Astrocyte of the hippocampus (primary cell): ENCODE results near the gene SGMS1.
"Not testable (repeated sequence)": the region's sequence is repeated elsewhere in the genome, so short reads cannot be mapped to it uniquely, and the experiment has no call there.

ENCODE experiments used
- DNase-seq: peaks from one replicate; pipeline ENCODE4 v3.0.0; 2011; ENCODE audit warnings: low read depth, low spot score

SGMS1 gene

DNA sequence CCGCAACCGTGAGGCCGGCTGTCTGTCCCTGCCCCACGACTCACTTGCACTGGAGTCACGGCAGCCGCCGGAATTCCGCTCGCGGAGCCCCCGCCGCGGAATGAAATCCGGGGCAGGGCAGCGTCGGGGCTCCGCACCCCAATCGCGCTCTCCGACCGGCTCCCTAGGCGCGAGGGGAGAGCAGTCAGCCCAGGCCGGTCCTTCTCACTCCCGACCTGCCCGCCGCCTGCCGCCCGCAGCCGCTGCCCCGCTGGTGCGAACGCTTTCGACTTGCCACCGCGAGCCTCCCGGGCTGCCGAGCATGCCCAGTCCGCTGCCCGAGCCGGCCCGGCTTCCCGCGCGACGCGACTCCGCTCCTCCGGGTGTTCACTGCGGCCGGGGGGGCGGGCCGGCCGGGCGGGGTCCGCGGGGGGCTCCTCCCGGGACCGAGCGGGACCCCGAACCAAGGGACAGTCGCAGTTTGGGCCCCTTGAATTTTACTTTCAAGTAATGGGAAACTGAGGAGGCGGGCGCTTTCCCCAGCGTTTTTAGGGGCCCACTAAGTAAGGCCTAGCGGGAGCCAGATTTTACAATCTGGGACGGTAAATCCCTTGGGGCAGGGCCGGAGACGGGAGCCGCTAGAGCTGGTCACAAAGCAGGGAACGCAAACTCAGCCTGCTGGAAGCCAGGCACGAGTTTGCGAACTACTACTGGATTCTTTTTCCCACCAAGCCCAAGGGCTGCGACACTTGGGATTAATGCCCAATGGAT is at the start of gene SGMS1:
Gene SGMS1 (minus strand): TSS at position 294 of the 750 bp plus-strand sequence. CDS start 279,842 bp downstream, outside the sequence.
- peak; percentile 96 for DNase-seq

DNA sequence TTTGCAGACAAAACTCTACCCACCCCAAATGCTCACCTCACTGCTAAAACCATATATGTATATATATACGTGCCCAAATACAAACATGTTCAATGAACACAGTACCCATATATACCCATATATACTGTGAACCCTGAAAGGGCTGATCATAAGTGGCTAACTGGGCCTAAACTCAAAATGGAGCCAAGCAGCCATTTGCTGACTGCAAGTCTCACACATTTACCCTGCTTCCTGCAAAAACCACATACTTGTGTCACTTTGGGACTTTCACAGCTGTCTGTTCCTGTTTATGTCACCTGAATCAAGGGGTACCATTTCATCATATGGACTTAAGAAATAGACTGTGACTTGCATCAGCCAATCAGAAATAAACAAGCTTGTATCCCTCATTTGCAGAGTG is 48.4 kb upstream of the SGMS1 start:
- DNase-seq, result not testable (repeated sequence)

DNA sequence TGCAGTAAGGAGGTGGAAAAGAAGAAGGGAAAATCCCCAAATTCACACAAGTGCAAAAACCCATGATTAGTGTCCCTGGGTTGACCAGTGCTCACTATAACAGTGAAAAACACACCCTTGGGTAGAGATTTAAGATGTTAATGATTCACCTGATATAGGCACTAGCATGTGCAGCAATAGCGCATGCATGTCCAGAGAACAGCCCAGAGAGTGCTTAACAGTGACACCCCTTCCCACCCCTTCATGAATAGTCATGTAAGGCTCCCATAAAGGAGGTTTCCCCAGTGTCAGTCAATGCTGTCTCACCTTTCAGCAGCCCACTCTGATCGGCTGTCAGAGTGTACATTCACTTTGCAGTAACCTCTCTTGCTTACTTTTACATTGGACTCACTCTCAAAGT is 47.9 kb upstream of the SGMS1 start:
- DNase-seq, result not testable (repeated sequence)

DNA sequence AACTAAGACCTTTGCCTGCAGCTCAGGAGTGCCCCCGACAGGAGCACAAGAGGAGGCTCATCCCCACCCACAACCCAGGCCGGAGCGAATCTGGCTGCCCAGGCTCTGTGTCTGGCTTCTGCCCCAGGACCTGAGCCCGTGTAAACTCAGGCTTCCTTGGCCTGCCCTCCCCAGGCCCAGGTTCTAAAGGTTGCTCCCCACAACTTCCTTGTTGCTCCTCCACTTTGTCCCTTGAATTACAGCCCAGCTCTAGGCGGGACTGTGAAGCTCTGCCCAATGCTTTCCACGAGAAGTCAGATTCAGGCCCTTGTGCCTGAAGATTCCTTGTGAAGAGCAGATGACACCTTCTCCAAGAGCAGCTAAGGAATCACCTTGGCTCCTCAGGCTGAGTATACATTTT is 46.2 kb upstream of the SGMS1 start:
- not testable (repeated sequence) for DNase-seq

DNA sequence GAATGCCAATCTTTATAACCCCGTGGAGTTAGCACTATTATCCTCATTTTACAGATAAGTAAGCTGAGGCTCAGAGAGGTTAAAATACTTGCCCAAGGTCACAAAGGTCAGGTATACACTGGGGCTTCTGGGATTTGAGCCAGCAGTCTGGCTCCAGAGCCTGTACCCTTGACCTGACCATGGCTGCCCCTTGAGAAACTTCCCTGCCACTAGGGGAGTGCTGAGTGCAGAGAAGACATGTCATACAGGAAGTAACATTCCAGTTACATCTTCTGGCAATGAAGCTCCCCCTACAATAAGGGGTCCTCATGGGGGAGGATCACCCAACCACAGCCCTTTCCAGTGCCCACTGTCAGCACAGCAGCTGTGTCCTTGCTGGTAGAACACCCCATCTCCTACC is 43.6 kb upstream of the SGMS1 start:
- DNase-seq, result not testable (repeated sequence)

DNA sequence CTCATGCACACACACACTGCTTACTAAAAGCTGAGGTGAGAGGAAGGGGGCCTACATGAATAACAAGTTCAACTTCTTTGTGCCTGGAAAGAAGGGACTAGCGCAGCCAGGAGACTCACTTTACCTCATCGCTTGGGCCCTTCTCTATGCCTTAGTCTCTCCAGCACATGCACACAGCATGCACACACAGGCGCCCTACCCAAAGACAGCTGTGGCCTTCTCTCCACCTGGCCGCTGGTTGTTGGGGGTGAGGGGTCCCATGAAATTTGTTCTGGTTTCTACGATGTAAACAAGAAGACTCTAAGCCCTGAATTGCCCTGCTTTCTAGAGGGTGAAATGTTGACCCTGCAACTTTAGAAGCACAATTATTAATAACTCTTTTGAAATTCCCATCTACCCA is 38.7 kb upstream of the SGMS1 start:
- not testable (repeated sequence) for DNase-seq

DNA sequence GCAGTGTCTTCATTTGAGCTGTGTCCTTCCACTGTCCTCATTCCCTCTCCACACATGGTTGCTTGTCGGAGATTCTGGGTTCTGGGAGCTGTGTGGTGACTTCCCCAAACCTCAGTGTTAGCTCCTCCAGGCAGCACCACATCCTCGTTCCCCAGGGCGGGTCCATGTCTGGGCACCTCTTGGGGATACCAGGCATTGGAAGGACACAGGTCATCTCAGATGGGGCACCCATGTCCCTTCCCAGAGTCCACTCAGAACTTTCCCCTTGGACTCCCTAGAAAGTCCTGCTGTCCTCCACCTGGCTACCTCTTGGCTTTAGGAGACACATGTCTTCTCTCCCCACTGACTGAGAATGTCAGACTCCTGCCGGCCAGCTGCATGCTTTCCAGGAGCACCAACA is 37.8 kb upstream of the SGMS1 start:
- DNase-seq, result not testable (repeated sequence)

DNA sequence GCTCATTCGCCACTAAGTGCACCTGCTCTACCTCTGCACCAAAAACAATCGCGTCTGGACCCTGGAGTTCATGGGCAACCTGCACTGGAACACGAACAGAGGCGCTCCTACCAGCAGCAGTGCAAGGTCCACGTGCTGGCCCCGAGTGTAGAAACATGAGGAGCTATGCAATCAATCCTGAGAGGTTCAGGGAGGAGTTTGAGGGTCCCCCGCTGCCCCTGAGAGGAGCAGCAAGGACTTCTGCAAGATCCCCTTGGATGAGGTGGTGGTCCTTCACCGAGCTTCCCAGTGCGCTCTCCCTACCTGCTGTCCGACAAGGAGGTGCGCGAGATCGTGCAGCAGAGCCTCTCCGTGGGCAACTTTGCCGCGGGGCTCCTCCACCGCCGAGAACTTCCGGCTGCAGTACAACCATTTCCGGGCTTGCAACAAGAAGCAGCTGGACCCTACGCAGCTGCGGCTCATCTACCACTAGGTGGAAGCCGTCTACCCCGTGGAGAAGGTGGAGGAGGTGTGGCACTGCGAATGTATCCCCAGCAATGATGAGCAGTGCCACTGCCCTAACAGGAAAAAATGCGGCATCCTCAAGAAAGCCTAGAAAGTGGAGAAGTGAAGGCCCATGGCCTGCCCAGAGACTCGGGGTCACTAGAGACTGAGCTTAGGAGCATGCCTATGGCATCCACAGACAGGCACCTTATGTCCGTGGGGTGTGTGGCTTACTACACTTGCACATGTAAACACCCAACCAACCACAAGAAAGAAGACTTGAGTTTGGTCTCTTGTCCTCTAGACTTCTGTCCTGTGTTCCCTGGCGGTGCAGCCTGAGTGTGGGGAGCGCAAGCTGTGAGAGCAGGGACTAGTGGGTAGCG is 36.3 kb upstream of the SGMS1 start:
- not testable (repeated sequence) for DNase-seq

DNA sequence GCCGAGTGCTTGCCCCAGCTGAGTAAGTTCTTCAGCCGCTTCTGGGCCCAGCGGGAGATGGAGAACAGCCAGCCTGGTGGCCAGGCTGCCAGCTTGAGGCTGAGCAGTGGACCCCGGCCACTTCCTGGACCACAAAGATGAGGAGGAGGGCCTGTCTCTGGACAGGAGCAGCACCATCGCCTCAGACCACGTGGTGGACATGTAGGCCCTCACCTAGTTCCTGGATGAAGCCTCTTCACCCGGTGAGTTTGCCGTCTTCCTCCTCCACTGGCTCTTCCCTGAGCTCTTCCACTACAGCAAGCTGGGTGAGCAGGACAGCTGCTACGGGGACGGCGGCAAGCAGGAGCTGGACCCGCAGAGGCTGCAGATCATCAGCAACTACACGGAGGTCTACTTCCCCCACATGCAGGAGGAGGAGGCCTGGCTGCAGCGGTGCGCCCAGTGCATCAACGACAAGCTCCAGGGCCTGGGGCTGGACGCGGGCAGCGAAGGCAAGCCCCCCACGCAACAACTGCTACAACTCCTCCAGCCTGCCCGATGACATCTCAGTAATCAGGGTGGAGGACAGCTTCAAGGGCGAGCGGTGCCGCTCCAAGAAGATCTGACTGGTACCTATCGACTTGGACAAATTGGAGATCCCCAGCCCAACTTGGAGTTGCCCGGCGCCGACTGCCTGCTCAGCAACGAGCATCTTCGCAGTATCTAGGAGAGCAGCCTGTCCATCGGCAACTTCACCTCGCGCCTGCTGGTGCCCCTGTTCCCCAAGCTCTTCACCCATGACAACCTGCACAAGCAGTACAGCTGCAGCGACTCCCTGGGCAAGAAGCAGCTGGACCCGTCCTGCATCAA is 35.5 kb upstream of the SGMS1 start:
- DNase-seq, result not testable (repeated sequence)

DNA sequence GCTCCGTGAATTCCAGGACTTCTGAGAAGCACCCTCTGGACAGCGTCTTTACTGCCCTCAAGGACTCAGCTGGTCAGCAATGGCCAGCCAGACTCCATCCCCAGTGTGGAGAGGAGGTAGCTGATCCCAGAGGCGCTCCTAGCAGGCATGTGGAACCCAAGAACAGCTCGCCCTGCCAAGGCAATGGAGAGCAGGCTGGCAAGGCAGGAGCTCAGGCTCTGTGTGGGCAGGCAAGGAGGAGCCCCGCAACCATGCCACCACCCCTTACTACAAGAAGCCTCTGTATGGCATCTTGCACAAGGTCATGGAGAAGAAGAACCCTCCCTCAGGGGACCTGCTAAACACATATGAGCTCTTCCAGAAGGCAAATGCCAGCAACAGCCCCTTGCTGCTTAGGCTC is 34.4 kb upstream of the SGMS1 start:
- no peak for DNase-seq

DNA sequence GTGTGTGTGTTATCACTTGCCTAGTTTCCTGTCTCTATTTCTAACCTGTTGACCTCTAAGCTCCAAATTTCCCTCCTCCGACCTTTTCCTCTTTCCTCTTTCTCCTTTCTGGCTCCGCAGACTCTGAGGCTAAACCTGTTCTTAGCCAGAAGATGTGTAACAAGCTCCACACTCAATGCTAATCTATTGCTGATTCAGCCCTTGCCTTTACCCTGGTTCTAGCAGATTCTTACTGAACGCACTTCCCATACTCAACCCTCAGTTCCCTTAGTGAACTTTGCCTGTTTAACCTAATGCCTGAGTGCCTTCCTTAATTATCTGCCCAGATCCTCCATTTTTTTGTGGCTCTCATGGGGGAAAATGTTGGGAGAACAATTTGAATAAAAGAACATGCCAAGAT is 30.0 kb upstream of the SGMS1 start:
- no peak for DNase-seq

DNA sequence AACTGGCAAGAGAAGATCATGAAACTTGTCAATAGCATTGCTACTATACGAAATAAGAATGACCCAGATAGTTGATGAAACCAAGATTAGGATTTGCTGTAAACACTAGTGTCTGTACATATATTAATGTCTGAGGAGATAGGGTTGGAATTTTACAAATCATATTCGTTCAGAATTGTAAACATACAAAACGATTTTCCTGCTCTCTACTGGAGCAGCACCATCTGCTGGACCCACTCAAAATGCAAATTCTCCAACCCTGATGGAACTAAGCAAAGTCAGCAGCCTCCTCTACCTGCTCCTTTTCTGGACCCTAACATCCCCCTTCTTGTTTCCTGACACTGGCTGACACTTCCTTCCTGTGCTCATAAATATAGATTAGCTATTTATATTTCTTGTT is 29.4 kb upstream of the SGMS1 start:
- peak; percentile 23 for DNase-seq

DNA sequence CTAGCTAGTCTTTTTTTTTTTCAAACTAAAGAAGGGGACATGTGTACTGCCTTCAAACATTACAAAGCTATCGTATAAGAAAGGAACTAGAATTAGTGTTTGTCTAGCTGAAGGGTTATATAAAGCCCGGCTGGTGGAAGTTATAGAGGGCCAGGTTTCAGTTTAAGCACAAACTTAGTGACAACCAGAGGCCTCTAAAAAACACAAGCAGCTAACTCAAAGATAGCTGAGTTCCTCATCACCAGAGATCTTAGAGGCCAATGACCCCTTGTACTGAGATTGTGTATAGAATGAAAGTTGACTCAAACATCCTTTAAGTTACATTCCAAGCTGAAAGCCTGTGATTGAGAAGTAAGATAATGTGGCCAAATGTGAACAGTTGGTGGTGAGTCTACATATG is 28.1 kb upstream of the SGMS1 start:
- no peak for DNase-seq

DNA sequence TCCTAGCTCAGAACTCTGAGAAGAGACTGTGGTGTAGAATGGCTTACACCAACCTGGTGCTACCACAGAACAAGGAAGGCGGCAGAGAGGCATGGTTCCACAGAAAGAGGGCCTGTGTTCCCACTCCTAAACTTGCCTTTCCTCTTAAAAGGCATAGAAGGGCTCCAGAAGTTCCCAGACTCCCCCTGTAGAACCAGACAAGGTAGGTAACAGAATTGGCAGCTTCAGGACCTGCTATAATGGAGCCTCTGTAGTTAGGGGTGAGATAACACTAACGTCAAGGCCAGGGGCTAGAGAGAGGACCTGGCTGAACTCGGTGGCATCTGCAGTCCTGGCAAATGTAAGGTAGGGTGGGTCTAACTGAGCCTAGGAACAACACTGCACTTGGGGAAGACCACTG is 26.7 kb upstream of the SGMS1 start:
- no peak for DNase-seq

DNA sequence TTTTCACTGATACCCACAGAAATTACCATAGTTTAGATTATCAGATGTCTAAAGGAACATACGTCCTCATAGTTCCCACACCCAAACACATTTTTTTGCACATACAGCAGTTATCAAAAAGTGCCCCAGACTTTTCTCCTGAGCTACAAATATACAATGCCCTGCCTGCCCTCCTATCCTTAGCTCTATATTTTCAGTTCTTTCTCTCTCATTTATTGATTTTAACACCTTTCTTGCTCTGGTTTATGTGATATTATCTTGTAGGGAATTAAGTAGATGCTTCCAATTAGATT is 25.1 kb upstream of the SGMS1 start:
- no peak for DNase-seq

DNA sequence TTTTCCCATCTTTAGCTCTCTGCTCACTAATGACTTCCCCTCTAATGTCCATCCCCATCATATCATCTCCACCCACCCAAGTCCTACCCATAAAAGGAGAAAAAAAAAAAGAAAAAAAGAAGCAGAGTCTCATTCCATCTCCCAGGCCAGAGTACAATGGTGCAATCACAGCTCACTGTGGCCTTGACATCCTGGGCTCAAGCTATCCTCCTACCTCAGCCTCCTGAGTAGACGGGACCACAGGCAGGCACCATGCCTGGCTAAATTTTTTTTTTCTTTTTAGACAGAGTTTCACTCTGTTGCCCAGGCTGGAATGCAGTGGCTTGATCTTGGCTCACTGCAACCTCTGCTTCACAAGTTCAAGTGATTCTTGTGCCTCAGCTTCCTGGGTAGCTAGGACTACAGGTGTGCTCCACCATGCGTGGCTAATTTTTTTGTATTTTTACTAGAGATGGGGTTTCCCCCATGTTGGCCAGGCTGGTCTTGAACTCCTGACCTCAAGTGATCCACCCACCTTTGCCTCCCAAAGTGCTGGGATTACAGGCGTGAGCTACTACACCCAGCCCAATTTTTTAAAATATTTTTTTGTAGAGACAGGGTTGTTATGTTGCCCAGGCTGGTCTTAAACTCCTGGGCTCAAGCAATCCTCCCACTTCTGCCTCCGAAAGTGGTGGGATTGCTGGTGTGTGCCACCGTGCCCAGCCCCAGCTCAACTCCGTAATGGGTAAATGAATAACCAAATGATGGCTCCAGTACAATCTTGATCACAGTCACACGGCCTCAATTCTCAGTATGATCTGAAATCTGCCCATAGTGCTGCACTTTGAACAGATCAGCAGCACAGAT is 24.6 kb upstream of the SGMS1 start:
- DNase-seq, result no peak

DNA sequence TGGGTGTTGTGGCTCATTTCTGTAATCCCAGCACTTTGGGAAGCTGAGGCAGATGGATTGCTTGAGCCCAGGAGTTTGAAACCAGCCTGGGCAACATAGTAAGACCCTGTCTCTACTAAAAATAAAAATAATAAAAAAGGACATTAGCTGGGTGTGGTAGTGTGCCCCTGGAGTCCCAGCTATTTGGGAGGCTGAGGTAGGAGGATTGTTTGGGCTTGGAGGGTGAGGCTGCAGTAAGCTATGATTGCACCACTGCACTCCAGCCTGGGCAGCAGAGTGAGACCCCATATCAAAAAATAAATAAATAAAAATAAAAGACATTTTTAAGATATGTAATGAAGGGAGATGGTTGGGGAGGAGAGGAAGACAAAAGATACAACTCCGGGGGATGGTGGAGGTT is 23.6 kb upstream of the SGMS1 start:
- DNase-seq, result not testable (repeated sequence)

DNA sequence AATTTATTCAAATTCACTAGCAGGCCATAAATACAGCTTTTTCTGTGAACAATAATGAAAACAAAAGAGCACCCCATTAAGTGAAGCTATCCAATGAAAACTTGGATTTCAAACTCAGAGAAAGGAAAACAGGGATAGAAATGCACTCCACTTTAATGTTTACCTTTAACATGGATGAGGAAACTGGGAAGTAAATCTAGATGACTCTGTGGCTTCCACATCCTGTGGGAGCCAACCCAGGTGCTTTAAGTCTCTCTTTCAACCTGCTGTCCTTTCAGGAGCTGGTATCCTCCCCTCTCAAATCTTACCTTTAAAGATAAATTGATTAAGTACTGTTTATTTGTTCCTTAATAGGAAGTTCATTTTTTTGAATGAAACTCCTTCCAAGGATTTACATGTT is 21.5 kb upstream of the SGMS1 start:
- DNase-seq, result no peak

DNA sequence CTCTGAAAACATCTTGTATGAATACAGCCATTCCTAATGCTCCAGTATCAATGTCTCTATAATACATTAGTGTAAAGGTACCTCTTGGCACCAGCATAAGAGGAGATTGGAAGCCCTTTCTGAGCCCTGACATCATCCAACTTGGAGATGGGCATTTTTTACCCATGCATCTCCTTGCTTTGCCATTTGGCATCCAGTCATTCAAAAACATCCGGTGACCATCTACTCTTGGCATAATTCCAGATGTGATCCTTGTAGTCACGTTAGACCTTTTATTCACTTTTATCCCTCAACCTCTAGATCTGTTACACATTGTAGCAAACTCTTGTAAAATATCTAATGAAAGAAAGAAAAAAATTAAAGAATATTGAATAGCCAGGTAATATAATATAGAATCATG is 17.9 kb upstream of the SGMS1 start:
- no peak for DNase-seq

DNA sequence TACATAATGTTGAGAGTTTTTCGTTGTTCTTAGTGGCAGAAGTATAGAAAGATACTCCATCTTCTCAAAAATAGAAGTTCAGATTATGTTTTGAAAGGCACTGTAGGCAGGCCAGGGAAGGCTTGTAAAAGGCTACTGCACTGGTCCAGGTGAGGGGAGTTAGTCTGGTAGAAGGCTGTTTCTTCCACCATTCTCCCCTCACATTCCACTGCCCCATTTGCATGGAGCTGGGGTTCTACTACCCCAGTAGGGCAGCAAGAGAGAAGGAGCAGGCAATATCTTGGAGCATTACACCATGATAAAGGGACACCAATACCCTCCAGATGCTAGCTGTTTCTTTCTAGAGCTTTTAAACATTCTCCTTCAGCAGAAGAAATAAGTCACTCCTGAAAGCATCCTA is 16.5 kb upstream of the SGMS1 start:
- DNase-seq, result no peak
